Right atrium auricular region (tissue), 2 donors: Measurements from ENCODE around the gene IWS1. TPM values are rescaled to one million over a fixed set of nuclear protein-coding genes. Genes with fewer than 3 reads are reported as not detected.

Experiments used
- DNase-seq: peaks from one replicate; pipeline ENCODE4 v3.0.0-alpha.2; 2019; ENCODE audit warnings: low spot score
- H3K27ac ChIP-seq, 2 donors: fragments of 200-600 bp; sonication (generic); 1 replicate in 1 of 2; 2 replicates in 1 of 2; pipeline ENCODE4 v1.5.1; 2016 to 2019
- H3K27me3 ChIP-seq, 2 donors: fragments of 200-600 bp; sonication (generic); one replicate each; pipeline versions ENCODE4 v1.5.1 to v1.6.0; 2017 to 2019
- H3K36me3 ChIP-seq: fragments of 200-600 bp; sonication (generic); one replicate; pipeline ENCODE4 v1.5.1; 2016
- H3K4me1 ChIP-seq, 2 donors: fragments of 200-600 bp; sonication (generic); one replicate each; pipeline versions ENCODE4 v1.5.1 to v1.6.0; 2017 to 2019
- H3K4me3 ChIP-seq, 2 donors: fragments of 200-600 bp; sonication (generic); 1 replicate in 1 of 2; 2 replicates in 1 of 2; pipeline ENCODE4 v1.5.1; 2017 to 2019; ENCODE audit warnings: mild to moderate bottlenecking in 1 of 2, moderate library complexity in 1 of 2
- H3K9me3 ChIP-seq, 2 donors: fragments of 200-600 bp; sonication (generic); one replicate each; pipeline ENCODE4 v1.5.1; 2019
- total RNA-seq, 2 donors: library from RNA; depleted of rRNA; stranded (reverse); fragments of >200 nt; gene quantifications; one replicate each; pipeline ENCODE4 v1.1.0, GENCODE V29; 2016
- TF ChIP-seq, protein P1 (sequence below), 2 donors: fragments of 200-600 bp; sonication (generic); IDR thresholded peaks; one replicate each; pipeline ENCODE4 v1.5.1; 2019; ENCODE audit warnings: antibody characterized with exemption in 2 of 2

Gene IWS1
- 10 to 100 TPM; 43.3 to 46.4 TPM for total RNA-seq

DNA sequence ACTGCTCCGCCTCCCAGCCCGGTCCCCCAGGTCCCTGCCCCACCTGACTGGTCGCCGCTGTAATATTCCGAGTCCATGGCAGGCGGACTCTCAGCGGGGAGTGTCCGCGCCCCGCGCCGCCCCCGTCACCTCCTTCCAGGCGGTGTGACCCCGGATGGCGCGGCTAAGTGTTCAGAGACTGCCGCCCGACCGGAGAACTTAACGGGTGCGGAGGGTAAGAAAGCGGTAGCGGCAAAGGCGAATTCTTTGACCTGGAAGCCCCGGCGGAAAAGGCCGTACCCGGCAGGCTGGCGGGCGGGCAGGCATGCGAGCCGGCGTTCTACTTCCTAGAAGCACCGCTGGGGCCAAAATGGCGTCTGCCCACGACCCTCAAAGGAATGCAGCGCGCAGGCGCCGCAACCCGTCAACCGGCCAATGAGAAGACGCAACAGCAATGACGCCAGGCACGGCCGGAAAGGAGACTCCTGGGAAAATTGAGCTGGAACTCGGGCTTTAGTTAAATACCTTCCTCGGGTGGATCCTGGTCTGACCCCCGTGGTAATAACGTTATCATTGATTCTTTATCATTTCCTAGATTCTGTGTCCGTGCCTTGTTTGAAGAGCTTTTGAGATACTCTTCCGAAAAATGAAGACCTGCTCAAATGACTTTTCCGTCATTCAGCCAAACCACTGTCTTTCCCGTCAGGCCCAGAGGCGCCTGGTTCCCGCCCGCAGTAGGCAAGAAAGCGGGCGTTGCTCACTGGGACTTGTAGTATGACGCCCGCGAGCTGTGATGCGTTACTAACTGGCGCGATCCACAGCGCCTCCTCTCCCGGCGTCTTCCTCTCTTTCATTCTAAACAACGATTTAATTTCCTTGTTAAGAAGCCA lies at the start of gene IWS1:
IWS1 (minus strand) TSS at position 358 of the 869 bp plus-strand sequence; CDS start at position 77, 281 bp downstream.
- Histone ChIP-seq H3K27ac (peak within 1 kb of the TSS; percentile 91 to 97), H3K36me3 (peaks cover 9% of the 10 kb centered on the region), H3K4me1 (peaks cover 0 to 25% of the 10 kb centered on the region in 2 donors), H3K4me3 (peak within 1 kb of the TSS; percentile 81 to 82), H3K27me3 (no peaks in the 10 kb centered on the region), H3K9me3 (no peaks in the 10 kb centered on the region)
- peak; percentile 97 for DNase-seq
- TF ChIP-seq, protein P1, sequence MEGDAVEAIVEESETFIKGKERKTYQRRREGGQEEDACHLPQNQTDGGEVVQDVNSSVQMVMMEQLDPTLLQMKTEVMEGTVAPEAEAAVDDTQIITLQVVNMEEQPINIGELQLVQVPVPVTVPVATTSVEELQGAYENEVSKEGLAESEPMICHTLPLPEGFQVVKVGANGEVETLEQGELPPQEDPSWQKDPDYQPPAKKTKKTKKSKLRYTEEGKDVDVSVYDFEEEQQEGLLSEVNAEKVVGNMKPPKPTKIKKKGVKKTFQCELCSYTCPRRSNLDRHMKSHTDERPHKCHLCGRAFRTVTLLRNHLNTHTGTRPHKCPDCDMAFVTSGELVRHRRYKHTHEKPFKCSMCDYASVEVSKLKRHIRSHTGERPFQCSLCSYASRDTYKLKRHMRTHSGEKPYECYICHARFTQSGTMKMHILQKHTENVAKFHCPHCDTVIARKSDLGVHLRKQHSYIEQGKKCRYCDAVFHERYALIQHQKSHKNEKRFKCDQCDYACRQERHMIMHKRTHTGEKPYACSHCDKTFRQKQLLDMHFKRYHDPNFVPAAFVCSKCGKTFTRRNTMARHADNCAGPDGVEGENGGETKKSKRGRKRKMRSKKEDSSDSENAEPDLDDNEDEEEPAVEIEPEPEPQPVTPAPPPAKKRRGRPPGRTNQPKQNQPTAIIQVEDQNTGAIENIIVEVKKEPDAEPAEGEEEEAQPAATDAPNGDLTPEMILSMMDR (IDR thresholded peaks at IDR 0.05) = peak in 1 of 2 donors; percentile 43

DNA sequence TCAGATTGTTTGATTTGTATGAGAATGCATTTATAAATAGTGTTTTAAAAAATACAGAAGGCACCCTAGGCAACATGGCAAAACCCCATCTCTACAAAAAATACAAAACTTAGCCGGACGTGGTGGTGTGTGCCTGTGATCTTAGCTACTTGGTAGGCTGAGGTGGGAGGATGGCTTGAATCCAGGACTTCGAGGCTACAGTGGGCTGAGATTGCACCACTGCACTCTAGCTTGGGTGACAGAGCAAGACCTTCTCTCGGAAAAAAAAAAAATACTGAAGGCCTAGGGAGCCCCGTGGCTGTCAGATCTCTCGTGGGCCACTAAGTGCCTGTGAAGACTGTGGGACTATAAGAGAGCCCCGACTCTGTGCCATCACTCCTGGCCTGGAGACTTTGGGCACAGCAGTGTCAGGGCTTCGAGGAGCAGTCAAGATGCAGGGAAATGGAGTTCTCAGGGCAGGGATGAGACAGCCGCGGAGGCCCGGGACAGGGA lies 49.7 kb upstream of the IWS1 start:
- H3K27ac ChIP-seq = peak overlapping the region; percentile 65 to 81
- H3K4me3 ChIP-seq = no peak overlapping the region
- H3K36me3 ChIP-seq = no peaks in the 10 kb centered on the region
- H3K27me3 ChIP-seq = no peaks in the 10 kb centered on the region
- H3K9me3 ChIP-seq = no peaks in the 10 kb centered on the region
- peaks cover 0 to 16% of the 10 kb centered on the region in 2 donors for H3K4me1 ChIP-seq
- TF ChIP-seq, protein P1 (IDR thresholded peaks at IDR 0.05) = no peak
- no peak for DNase-seq

DNA sequence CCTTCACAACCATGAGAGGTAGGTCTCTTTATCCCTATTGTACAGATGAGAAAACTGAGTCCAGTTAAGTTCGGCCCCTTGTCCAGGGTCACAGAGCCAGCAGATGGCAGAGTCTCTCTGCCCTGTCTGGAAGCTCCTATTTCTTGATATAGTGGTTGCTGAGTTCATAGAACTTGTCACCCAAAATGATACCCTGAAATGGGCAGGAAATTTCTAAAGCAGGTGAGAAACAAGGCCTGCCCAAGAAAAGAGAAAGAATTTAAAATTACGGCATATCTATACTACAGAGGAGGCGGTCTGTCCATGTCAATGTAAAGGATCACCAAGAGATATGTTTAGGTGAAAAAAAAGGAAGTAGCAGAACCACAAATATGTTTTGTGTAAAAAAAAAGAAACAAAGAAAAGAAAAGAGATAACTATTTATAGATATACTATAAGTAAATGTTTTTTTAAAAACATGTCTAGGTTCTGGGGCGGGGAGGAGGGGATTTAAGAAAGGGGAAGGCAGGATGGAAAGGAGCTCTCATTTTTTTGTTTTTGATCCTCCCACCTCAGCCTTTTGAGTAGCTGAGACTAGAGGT lies 49.0 kb upstream of the IWS1 start:
- peak; percentile 9 for DNase-seq
- TF ChIP-seq, protein P1 (IDR thresholded peaks at IDR 0.05) = no peak
- Histone ChIP-seq H3K27ac (peak overlapping the region in 1 of 2 donors; percentile 81), H3K36me3 (no peaks in the 10 kb centered on the region), H3K4me1 (peaks cover 0 to 22% of the 10 kb centered on the region in 2 donors), H3K27me3 (no peaks in the 10 kb centered on the region), H3K9me3 (no peaks in the 10 kb centered on the region), H3K4me3 (no peak overlapping the region)

DNA sequence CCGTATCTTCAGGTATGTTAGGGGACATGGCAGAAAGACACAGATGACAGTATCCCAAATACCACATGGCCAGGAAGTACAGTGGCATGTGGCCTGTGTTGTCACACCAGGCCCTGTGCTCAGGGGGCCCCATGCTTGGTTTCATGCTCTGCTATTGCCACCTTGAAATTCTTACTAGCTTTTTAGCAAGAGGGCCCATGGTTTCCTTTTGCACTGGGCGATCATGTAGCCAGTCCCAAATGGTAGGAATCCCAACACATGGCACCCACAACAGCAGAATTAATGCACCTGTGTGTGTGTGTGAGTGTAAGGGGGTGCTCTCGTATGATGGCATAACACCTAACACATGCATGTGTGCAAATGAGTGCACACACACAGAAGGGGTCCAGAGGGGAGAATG lies 48.4 kb upstream of the IWS1 start:
- no peaks in the 10 kb centered on the region for H3K27me3 ChIP-seq
- H3K9me3 ChIP-seq = no peaks in the 10 kb centered on the region
- H3K36me3 ChIP-seq = no peaks in the 10 kb centered on the region
- no peak overlapping the region for H3K27ac ChIP-seq
- DNase-seq = peak; percentile 23
- peaks cover 0 to 28% of the 10 kb centered on the region in 2 donors for H3K4me1 ChIP-seq
- H3K4me3 ChIP-seq = no peak overlapping the region
- TF ChIP-seq, protein P1 (IDR thresholded peaks at IDR 0.05) = no peak

DNA sequence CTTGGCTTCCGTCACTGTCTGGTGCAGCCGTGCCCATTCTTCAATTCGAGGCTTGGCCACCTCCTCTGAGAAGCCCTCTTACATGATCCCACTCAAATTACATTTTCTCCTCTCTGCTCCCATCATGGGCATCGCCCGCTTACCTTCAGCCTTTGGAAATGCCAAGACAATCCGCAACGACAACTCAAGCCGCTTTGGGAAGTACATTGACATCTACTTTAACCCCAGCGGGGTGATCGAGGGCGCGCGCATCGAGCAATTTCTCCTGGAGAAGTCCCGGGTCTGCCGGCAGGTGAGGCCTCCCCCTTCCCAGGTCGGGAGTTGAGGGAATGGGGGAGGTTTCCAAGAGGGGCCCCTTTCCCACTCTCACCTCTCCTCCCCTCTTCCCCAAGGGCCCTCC lies 47.5 kb upstream of the IWS1 start:
- Histone ChIP-seq H3K9me3 (no peaks in the 10 kb centered on the region), H3K27me3 (no peaks in the 10 kb centered on the region), H3K4me1 (peaks cover 0 to 37% of the 10 kb centered on the region in 2 donors), H3K36me3 (no peaks in the 10 kb centered on the region), H3K4me3 (no peak overlapping the region), H3K27ac (no peak overlapping the region)
- TF ChIP-seq, protein P1 (IDR thresholded peaks at IDR 0.05) = no peak
- DNase-seq = peak; percentile 21
